ENCODE data around the gene GRPEL2.

GRCh38 chr5:149374801-149375200 is 29.5 kb downstream of the GRPEL2 start:
- TF ChIP-seq ZBTB33 (IDR thresholded peaks at IDR 0.05; ENCODE audit: extremely low read depth, insufficient replicate concordance, low read length): no peak
- TF ChIP-seq EGR1 (IDR thresholded peaks at IDR 0.05; ENCODE audit: low read depth): no peak
- no peak for TF ChIP-seq EZH2phosphoT487 (IDR thresholded peaks at IDR 0.05; ENCODE audit: borderline replicate concordance)
- TF ChIP-seq POLR2A (IDR thresholded peaks at IDR 0.05; ENCODE audit: borderline replicate concordance, extremely low read depth, insufficient read depth, insufficient read length): no peak
- no peak for TF ChIP-seq CTCF (IDR thresholded peaks at IDR 0.05 in 2 of 3, conservative IDR thresholded peaks at IDR 0.05 in 1 of 3; ENCODE audit: borderline replicate concordance in 1 of 3, insufficient read depth in 1 of 3, low read depth in 2 of 3, low read length in 2 of 3)
- TF ChIP-seq REST (IDR thresholded peaks at IDR 0.05; ENCODE audit: low read depth): no peak
- TF ChIP-seq CBX3 (IDR thresholded peaks at IDR 0.05; ENCODE audit: low read depth): no peak
- no peak for TF ChIP-seq POLR2AphosphoS5 (IDR thresholded peaks at IDR 0.05; ENCODE audit: low read depth, low read length)
- no peak for TF ChIP-seq MAX (IDR thresholded peaks at IDR 0.05)
- TF ChIP-seq YY1 (IDR thresholded peaks at IDR 0.05; ENCODE audit: extremely low read depth, insufficient replicate concordance, low read depth, low read length): no peak
- no peak for TF ChIP-seq RAD21 (IDR thresholded peaks at IDR 0.05; ENCODE audit: low read depth)
